Endothelial cell of umbilical vein (primary cell): Measurements from ENCODE around the gene STPG3. TPM values are rescaled to one million over a fixed set of nuclear protein-coding genes. Genes with fewer than 3 reads are reported as not detected.

Experiments
- BruUV-seq: library from RNA; stranded (reverse); fragments of 400-500 nt; replicated peaks from 2 replicates; lab custom pipeline; 2021; lab: Mats Ljungman, UMichigan
- CTCF ChIA-PET: fragments of 300-600, 350-600 bp; sonication (Branson Sonifier 250); formaldehyde crosslinking; loops from one replicate; lab custom pipeline; 2021; ENCODE audit warnings: antibody characterized with exemption, inconsistent platforms; lab: Charles Lee
- POLR2A ChIA-PET: fragments of 300-600, 350-600 bp; sonication (Branson Sonifier 250); formaldehyde crosslinking; loops from one replicate; lab custom pipeline; 2021; ENCODE audit warnings: antibody characterized with exemption, inconsistent platforms; lab: Charles Lee
- DNase-seq: peaks from one replicate; pipeline ENCODE4 v3.0.0-alpha.2; 2011; ENCODE audit warnings: low read depth, low spot score
- FAIRE-seq: peaks from 2 replicates; lab custom pipeline; 2011; peaks lifted over from hg19 to GRCh38; lab: Jason Lieb, UNC
- H2AFZ ChIP-seq: 2 replicates; pipeline ENCODE4 v1.6.0; 2012; ENCODE audit warnings: low read depth, low read length, control low read depth, inconsistent platforms
- H3K27ac ChIP-seq: 2 replicates; pipeline ENCODE4 v1.5.1; 2011; ENCODE audit warnings: low read depth, mild to moderate bottlenecking, control low read depth, low read length, moderate library complexity; ENCODE audit not compliant: insufficient read depth
- H3K27me3 ChIP-seq, 2 experiments: 2 replicates each; pipeline versions ENCODE4 v1.6.0 to v1.6.1; 2011; ENCODE audit warnings: low read length in 2 of 2, mixed read lengths in 1 of 2; ENCODE audit not compliant: control insufficient read depth in 2 of 2, insufficient read depth in 2 of 2
- H3K36me3 ChIP-seq, 2 experiments: 2 replicates in 1 of 2; 3 replicates in 1 of 2; pipeline ENCODE4 v1.5.1; 2011; ENCODE audit warnings: low read length in 2 of 2, mild to moderate bottlenecking in 1 of 2, moderate library complexity in 1 of 2; ENCODE audit not compliant: control insufficient read depth in 2 of 2, insufficient read depth in 2 of 2; ENCODE audit errors: extremely low read depth in 1 of 2
- H3K4me1 ChIP-seq: 3 replicates; pipeline ENCODE4 v1.5.1; 2011; ENCODE audit warnings: mild to moderate bottlenecking, low read length; ENCODE audit not compliant: control insufficient read depth, insufficient read depth; ENCODE audit errors: extremely low read depth
- H3K4me2 ChIP-seq: 2 replicates; pipeline ENCODE4 v1.6.1; 2011; ENCODE audit warnings: low read length, control low read depth, mixed read lengths; ENCODE audit not compliant: insufficient read depth
- H3K4me3 ChIP-seq, 3 experiments: fragments of 200-600 bp in 1 of 3; sonication (generic), shearing (Covaris generic) in 1 of 3; replicated peaks in 1 of 3; 2 replicates each; pipeline ENCODE4 v1.5.1; 2011 to 2016; ENCODE audit warnings: control low read depth in 3 of 3, low read length in 3 of 3, mild to moderate bottlenecking in 2 of 3, inconsistent platforms in 1 of 3, low read depth in 1 of 3, moderate library complexity in 1 of 3; ENCODE audit not compliant: insufficient read depth in 1 of 3
- H3K79me2 ChIP-seq: 2 replicates; pipeline ENCODE4 v1.6.0; 2012; ENCODE audit warnings: low read length, inconsistent platforms; ENCODE audit not compliant: control insufficient read depth, insufficient read depth
- H3K9ac ChIP-seq: replicated peaks from 2 replicates; pipeline ENCODE3; 2011; ENCODE audit warnings: low read length, control low read depth; ENCODE audit not compliant: insufficient read depth; ENCODE audit errors: extremely low read depth
- H3K9me1 ChIP-seq: replicated peaks from 3 replicates; pipeline ENCODE4 v1.6.0; 2011; ENCODE audit warnings: mild to moderate bottlenecking, low read length; ENCODE audit not compliant: control insufficient read depth, insufficient read depth; ENCODE audit errors: extremely low read depth
- H3K9me3 ChIP-seq: replicated peaks from 2 replicates; pipeline ENCODE4 v1.5.1; 2012; ENCODE audit warnings: low read length, inconsistent platforms; ENCODE audit not compliant: control insufficient read depth, insufficient read depth
- H4K20me1 ChIP-seq: replicated peaks from 2 replicates; pipeline ENCODE3; 2011; ENCODE audit warnings: mild to moderate bottlenecking, low read length; ENCODE audit not compliant: control insufficient read depth, insufficient read depth; ENCODE audit errors: extremely low read depth
- CTCF ChIP-seq, 2 donors: IDR thresholded peaks; 1 replicate in 1 of 2; 2 replicates in 1 of 2; pipeline ENCODE4 v1.5.1; 2011; ENCODE audit warnings: low read length in 2 of 2, mild to moderate bottlenecking in 2 of 2, moderate library complexity in 2 of 2, control low read depth in 1 of 2, inconsistent platforms in 1 of 2, low read depth in 1 of 2; ENCODE audit not compliant: insufficient read depth in 1 of 2; ENCODE audit errors: extremely low read depth in 1 of 2
- EZH2 ChIP-seq: IDR thresholded peaks from 2 replicates; pipeline ENCODE4 v1.6.1; 2012; ENCODE audit warnings: borderline replicate concordance, low read depth, mild to moderate bottlenecking, moderate library complexity, low read length, inconsistent platforms; ENCODE audit not compliant: severe bottlenecking
- FOS ChIP-seq: IDR thresholded peaks from 2 replicates; pipeline ENCODE4 v1.6.1; 2011; ENCODE audit warnings: mild to moderate bottlenecking, low read length, moderate library complexity, borderline replicate concordance; ENCODE audit not compliant: insufficient read depth
- GATA2 ChIP-seq: IDR thresholded peaks from 2 replicates; pipeline ENCODE4 v1.7.0; 2011; ENCODE audit warnings: low read depth, mild to moderate bottlenecking, moderate library complexity, mixed read lengths, low read length; ENCODE audit not compliant: insufficient read length, insufficient read depth
- JUN ChIP-seq: IDR thresholded peaks from 2 replicates; pipeline ENCODE4 v1.6.1; 2011; ENCODE audit warnings: borderline replicate concordance, low read depth; ENCODE audit not compliant: insufficient read length, insufficient read depth
- MYC ChIP-seq: IDR thresholded peaks from one replicate; pipeline ENCODE4 v1.6.1; 2011; ENCODE audit warnings: mild to moderate bottlenecking, low read depth, low read length
- POLR2A ChIP-seq: IDR thresholded peaks from 2 replicates; pipeline ENCODE4 v1.6.1; 2012; ENCODE audit warnings: low read depth, mild to moderate bottlenecking, control low read depth, low read length
- POLR2AphosphoS5 ChIP-seq: IDR thresholded peaks from 2 replicates; pipeline ENCODE4 v1.6.1; 2012; ENCODE audit warnings: low read depth, mild to moderate bottlenecking, control low read depth, low read length, moderate library complexity; ENCODE audit not compliant: insufficient read depth
- dilution Hi-C: fragments of 300-500 bp; cut with MboI; formaldehyde crosslinking; loops from one replicate; pipeline ENCODE4 v1.15.0; 2019; ENCODE audit warnings: low sequenced_read_pairs; ENCODE audit not compliant: extremely low pct_ligation_motif_present
- intact Hi-C: fragments of 100-400 bp; cut with micrococcal nuclease; formaldehyde crosslinking; loops from one replicate; pipeline ENCODE4 v1.10.0; 2022
- polyA plus RNA-seq, 4 experiments: library from polyadenylated mRNA; depleted of rRNA in 3 of 4; stranded (reverse) in 3 of 4; unstranded in 1 of 4; fragments of >200 nt; gene quantifications; 2 replicates each; pipeline versions ENCODE4 v1.2.1 to v1.2.3, GENCODE V29; 2011 to 2012; ENCODE audit warnings: missing spikeins in 1 of 4
- total RNA-seq: library from RNA; stranded (reverse); gene quantifications from 2 replicates; pipeline ENCODE4 v1.2.3, GENCODE V29; 2021
- TF ChIP-seq, protein P1 (sequence below): IDR thresholded peaks from 2 replicates; pipeline ENCODE4 v1.6.1; 2011; ENCODE audit not compliant: insufficient read depth, insufficient read length

The STPG3 gene
- total and polyA plus RNA-seq, 2 donors (not counting 3 experiments of a cell fraction or from before 2014, with no cell fraction given), result not detected

- no peak for DNase-seq
- Histone ChIP-seq H4K20me1 (no peaks in the 10 kb centered on the region), H3K4me1 (peaks cover 7% of the 10 kb centered on the region), H3K79me2 (no peaks in the 10 kb centered on the region), H3K36me3 (peaks cover 0 to 4% of the 10 kb centered on the region in 2 experiments), H3K4me2 (no peak overlapping the region), H3K9me1 (no peaks in the 10 kb centered on the region), H3K27me3 (no peaks in the 10 kb centered on the region), H3K9me3 (no peaks in the 10 kb centered on the region), H2AFZ (no peak overlapping the region), H3K4me3 (no peak overlapping the region), H3K9ac (no peak overlapping the region), H3K27ac (no peak overlapping the region)
- ChIA-PET POLR2A (interaction anchor here (0.6 kb wide), 1 partner anchor 171 kb away, joined by 8 read pairs; no protein-coding TSS in a partner anchor), CTCF (interaction anchor here (0.7 to 2.1 kb wide), 4 partner anchors 11 to 41 kb away, joined by 3 to 8 read pairs (median 4); partner anchors contain the start of genes ANAPC2 and SSNA1)
- no peak for FAIRE-seq
- TF ChIP-seq POLR2A (no peak), MYC (no peak), CTCF (IDR thresholded peaks at IDR 0.05; ENCODE audit: extremely low read depth in 1 of 2, insufficient read depth in 1 of 2, low read depth in 1 of 2, low read length in 2 of 2) (no peak), POLR2AphosphoS5 (no peak), JUN (no peak), GATA2 (no peak), EZH2 (no peak), FOS (no peak)
- TF ChIP-seq, protein P1, sequence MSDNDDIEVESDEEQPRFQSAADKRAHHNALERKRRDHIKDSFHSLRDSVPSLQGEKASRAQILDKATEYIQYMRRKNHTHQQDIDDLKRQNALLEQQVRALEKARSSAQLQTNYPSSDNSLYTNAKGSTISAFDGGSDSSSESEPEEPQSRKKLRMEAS, result no peak
- BruUV-seq, result no TSS peak
- dilution Hi-C loops, result no loop called here
- intact Hi-C loops, result no loop called here
Measured at GRCh38 chr9:137217276-137218211, 33.5 kb upstream of the STPG3 start.
